Stimulated activated CD4-positive, alpha-beta T cell treated with anti-CD3 and anti-CD28 coated beads, Interleukin-2, amount 100 ng/mL, for 24 hours (primary cell): ENCODE results near the gene SAMD9.
"Not testable (repeated sequence)": the region's sequence is repeated elsewhere in the genome, so short reads cannot be mapped to it uniquely, and the experiment has no call there.

Experiments
- DNase-seq, 2 donors: peaks; one replicate each; pipeline ENCODE4 v3.0.0-alpha.2; 2020

SAMD9 gene

GRCh38 chr7:93117852-93118530 is at the start of gene SAMD9:
Gene SAMD9, minus strand, starts transcription at chr7:93117979. Its CDS starts 11,882 bp downstream, at chr7:93106097.
- DNase-seq, result peak; percentile 29 to 52

GRCh38 chr7:93165447-93165846 is 47.7 kb upstream of the SAMD9 start:
- DNase-seq, result no peak

DNA sequence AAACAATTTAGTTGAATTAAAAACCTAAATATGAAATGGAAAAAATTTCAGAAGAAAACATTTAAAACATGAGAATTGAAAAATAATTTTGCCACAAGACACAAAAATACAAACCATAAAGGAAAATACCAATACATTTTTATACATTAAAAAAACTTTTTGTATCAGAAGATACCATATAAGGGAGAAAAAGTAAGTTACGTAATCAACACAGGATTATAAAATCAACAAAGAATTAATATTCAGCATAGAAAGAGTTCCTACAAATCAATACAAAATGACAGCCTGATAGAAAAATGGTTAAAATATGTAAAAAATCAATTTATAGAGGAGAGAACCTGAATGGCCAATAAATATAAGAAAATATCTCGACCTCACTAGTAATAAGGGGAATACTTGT is 47.0 kb upstream of the SAMD9 start:
- DNase-seq, result no peak

GRCh38 chr7:93161181-93161762 is 43.5 kb upstream of the SAMD9 start:
- no peak for DNase-seq

DNA sequence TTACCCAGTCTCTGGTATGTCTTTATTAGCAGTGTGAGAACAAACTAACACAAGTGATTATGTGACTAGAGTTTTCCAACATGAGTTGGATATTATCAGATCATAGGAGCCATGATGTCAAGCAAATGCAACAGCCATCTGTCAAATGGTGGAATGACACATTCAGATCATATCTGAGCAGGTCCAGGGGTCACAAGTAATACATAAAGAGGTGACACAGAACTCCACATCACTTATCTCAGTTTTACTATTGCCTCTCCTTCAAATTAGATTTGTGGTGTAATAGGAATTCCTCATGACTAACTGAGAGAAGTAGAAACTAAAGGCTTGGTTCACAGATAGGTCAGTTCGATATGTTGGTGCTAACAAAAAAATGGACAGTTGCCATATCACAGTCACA is 42.6 kb upstream of the SAMD9 start:
- no peak for DNase-seq

- no peak for DNase-seq
Observed at GRCh38 chr7:93159490-93159889, 41.7 kb upstream of the SAMD9 start.

DNA sequence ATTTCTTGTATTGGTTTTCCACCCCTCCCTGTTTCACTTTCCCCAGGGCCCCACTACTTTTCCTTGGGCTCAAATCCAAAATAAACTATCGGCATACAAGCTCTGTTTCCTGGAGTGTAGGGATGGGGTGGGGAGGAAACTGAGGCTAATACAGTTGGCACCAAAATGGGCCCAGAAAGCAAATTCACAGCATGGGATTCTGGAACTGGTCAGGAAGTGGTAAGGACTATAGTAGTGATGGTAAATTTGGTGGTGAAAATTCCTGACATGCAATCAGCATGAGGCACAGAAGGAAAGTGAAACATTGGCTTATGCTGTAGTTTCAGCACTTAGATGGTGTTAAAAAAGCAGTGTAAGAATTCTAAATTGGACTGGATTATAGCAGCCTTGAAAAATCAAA is 39.1 kb upstream of the SAMD9 start:
- no peak for DNase-seq

GRCh38 chr7:93150200-93150835 is 32.5 kb upstream of the SAMD9 start:
- no peak for DNase-seq

- no peak for DNase-seq
Observed at GRCh38 chr7:93148727-93149126, 30.9 kb upstream of the SAMD9 start.

- DNase-seq, result no peak
Observed at GRCh38 chr7:93148144-93148543, 30.4 kb upstream of the SAMD9 start, which contains the start of gene SAMD9L. Gene SAMD9L, minus strand, starts transcription at chr7:93148385. Its CDS starts 12,414 bp downstream, at chr7:93135971.

DNA sequence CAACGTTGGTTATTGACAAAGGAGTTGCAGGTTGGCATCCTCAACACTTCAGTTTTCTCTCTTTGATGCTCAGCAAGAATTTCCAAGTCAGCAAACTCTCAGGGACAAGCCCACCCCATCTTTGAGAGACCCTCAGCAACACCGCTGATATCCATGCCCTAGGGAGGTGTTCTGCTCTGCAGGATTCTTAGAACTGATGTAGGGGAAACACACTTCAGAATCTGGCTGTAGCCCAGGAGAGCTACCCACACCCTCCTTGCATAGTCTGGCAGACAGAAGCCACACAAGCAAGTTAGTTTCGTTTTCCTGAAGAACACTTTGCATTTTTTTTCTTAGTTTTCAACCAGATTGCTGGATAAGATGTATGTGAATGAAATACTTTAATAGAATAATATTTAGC is 29.6 kb upstream of the SAMD9 start:
- peak; percentile 28 to 35 for DNase-seq

DNA sequence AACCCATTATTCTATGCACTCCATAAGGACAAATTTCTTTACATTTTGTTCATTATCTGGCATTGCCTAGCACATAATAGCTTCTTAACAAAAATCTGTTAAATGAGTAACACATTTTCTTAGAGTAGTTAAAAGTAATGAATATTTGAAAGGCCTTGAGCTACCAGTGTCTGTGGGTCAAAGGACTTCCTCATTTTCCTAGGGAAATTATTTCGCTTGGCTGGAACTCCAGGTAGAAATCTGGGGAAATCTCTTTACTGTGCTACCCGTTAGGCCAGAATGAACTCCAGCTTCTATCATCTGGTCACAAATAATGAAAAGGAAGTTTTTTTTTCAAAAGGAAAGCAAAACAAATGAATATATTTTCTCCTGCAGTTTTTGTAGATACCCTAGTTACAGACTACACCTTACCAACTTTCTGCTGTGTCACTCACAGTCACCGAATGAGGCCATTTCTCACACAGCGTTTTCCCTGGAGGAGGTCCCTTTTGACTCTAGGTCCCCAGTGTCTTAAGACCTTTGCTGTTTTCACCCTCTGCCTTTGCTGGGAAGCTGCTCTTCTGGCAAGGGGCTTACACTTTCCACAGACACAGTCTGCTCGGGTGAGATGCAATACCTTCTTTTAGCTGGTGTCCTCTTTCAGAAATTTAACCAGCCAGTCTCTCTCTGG is 28.8 kb upstream of the SAMD9 start:
- no peak for DNase-seq

DNA sequence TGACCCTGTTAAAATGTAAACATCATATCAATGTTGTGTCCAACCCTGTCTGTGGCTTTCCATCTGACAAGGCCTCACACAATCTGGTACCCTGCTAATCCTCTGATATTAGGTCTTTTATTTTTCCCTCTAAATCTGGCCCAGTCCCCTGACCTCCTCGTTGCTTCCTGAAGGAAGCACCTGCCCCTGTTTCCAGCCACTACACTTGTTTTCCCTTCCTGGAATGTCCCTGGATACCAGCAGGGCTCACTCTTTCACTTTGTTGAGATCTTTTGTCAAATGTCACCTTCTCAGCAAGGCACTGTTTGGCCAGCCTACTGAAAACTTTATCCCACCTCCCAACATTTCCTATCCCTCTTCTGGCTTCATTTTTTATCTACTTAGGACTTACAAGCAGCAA is 28.3 kb upstream of the SAMD9 start:
- no peak for DNase-seq

- no peak for DNase-seq
Observed at GRCh38 chr7:93145354-93145753, 27.6 kb upstream of the SAMD9 start.

DNA sequence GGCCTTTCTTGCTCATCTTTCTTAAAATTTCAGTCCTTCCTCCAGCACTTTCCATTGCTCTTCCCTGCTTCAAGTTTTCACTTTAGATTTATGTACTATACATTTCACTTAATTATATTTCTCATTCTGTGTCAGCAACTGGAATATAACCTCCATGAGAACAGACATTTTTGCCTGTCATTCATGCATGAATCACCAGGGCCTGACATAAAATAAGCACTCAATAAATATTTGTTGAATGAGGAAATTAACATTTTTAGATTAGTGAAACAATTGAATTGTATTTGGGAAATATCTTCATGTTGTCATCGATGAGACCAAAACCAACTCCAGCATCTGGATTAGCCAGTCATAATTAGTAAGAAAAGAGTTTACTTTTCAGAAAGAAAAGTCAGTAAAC is 24.3 kb upstream of the SAMD9 start:
- no peak for DNase-seq

DNA sequence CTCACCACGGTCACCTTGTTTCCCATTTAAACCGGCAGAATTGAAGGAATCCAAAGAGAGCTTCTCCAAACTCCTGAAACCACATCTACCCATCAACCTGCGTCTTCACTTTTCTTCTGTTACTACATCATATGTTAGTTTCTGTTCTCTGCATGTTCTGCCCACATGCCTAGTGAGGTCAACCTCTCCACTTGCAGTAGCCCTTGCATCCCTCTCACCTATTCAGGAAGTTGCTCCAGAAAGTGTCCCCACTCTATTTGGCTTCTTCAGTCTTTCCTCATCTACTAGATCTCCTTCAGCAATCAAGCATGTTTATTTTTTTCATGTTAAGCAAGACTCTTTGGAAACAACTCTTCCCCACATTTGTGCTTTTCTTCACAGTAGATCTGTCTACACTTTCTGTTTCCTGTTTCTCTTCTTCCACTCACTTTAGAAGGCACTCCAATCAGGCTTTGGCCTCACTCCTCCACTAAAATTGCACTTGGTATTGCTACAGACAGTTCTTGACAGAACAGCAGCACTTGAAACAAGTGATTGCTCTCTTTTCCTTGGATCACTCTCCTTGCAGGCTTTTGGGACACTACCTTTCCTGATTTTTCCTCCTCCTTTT is 22.9 kb upstream of the SAMD9 start:
- no peak for DNase-seq

GRCh38 chr7:93138576-93138975 is 20.8 kb upstream of the SAMD9 start:
- DNase-seq, result no peak

DNA sequence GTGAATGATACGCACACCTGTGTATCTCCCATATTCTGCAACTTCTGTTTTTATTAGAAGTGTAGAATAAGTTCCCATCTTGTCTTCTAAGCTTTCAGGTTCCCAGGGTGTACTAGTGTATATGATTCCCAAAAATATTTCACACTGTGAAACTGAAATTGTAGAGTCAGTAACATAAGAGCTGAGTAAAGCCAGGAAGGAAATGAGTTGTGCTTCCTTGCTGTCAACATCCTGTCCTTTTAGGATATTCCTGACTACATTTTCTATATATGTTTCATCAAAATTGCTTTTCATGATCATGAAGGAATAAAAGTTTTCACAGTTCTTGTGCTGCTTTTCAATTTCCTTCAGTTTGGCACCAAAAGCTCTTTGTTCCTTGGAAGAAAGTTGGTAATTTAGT is 15.2 kb upstream of the SAMD9 start:
- no peak for DNase-seq

DNA sequence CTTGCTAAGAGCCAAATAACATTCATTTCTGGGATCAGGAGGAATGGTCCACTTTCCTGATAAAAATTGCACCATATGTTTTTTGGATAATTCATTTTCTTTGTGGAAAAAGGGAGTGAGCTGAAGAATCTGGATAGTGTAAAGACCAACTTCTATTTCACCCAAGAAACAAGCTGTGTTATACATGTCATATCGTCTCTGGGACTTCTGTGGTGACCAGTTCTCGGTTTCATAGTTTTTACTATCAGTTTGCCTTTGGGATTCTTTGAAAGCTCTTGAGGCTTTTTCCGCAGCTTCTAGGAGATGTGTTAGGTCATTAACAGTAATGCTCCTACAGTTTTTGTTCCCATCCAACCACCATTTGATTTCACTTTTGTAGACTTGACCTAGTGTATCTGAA is 14.4 kb upstream of the SAMD9 start:
- DNase-seq, result no peak

DNA sequence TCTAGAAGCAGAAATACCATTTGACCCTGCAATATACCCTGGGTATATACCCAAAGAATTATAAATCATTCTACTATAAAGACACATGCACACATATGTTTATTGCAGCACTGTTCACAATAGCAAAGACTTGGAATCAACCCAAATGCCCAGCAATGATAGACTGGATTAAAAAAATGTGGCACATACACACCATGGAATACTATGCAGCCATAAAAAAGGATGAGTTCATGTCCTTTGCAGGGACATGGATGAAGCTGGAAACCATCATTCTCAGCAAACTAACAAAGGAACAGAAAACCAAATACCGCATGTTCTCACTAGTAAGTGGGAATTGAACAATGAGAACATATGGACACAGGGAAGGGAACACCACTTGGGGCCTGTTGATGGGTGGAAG is 9.2 kb upstream of the SAMD9 start:
- not testable (repeated sequence) for DNase-seq

DNA sequence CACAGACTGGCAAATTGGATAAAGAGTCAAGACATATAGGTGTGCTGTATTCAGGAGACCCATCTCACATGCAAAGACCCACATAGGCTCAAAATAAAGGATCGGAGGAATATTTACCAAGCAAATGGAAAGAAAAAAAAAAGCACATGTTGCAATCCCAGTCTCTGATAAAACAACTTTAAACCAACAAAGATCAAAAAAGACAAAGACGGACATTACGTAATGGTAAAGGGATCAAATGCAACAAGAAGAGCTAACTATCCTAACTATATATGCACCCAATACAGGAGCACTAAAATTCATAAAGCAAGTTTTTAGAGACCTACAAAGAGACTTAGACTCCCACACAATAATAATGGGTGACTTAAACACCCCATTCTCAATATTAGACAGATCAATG is 5.8 kb upstream of the SAMD9 start:
- not testable (repeated sequence) for DNase-seq

- no peak for DNase-seq
Observed at GRCh38 chr7:93120592-93121549, 3.1 kb upstream of the SAMD9 start.
